ENCODE results near the gene GDF7.

GRCh38 chr2:20635113-20635510, 31.8 kb upstream of the GDF7 start:
- TF ChIP-seq EZH2 (IDR thresholded peaks at IDR 0.05; ENCODE audit: borderline replicate concordance, low read depth, low read length, severe bottlenecking): no peak
- TF ChIP-seq, protein P1, sequence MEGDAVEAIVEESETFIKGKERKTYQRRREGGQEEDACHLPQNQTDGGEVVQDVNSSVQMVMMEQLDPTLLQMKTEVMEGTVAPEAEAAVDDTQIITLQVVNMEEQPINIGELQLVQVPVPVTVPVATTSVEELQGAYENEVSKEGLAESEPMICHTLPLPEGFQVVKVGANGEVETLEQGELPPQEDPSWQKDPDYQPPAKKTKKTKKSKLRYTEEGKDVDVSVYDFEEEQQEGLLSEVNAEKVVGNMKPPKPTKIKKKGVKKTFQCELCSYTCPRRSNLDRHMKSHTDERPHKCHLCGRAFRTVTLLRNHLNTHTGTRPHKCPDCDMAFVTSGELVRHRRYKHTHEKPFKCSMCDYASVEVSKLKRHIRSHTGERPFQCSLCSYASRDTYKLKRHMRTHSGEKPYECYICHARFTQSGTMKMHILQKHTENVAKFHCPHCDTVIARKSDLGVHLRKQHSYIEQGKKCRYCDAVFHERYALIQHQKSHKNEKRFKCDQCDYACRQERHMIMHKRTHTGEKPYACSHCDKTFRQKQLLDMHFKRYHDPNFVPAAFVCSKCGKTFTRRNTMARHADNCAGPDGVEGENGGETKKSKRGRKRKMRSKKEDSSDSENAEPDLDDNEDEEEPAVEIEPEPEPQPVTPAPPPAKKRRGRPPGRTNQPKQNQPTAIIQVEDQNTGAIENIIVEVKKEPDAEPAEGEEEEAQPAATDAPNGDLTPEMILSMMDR (IDR thresholded peaks at IDR 0.05; ENCODE audit: borderline replicate concordance, extremely low read depth, low read length, poor library complexity, severe bottlenecking): no peak
